Cardiac muscle cell (in vitro differentiated cells and primary cell): Measurements from ENCODE around the gene TPD52L1. TPM values are rescaled to one million over a fixed set of nuclear protein-coding genes. Genes with fewer than 3 reads are reported as not detected.

Experiments
- DNase-seq, 2 donors: peaks; one replicate each; pipeline versions ENCODE4 v3.0.0 to v3.0.0-alpha.2; 2010 to 2017; ENCODE audit warnings: low read depth in 1 of 2, low spot score in 1 of 2
- H3K27ac ChIP-seq: fragments of 200-600 bp; sonication (generic); 2 replicates; pipeline ENCODE4 v1.5.1; 2016
- H3K27me3 ChIP-seq: fragments of 200-600 bp; sonication (generic); 2 replicates; pipeline ENCODE4 v1.6.0; 2016; ENCODE audit warnings: control low read depth
- H3K36me3 ChIP-seq: fragments of 200-600 bp; sonication (generic); 2 replicates; pipeline ENCODE4 v1.5.1; 2016; ENCODE audit warnings: control low read depth
- H3K4me1 ChIP-seq: fragments of 200-600 bp; sonication (generic); 2 replicates; pipeline ENCODE4 v1.8.1; 2017; ENCODE audit warnings: low read depth, mild to moderate bottlenecking, mixed run types
- H3K4me3 ChIP-seq: fragments of 200-600 bp; sonication (generic); 2 replicates; pipeline ENCODE4 v1.5.1; 2016; ENCODE audit warnings: mild to moderate bottlenecking
- H3K9me3 ChIP-seq: fragments of 200-600 bp; sonication (generic); 2 replicates; pipeline ENCODE4 v1.5.1; 2017; ENCODE audit warnings: low read depth, mild to moderate bottlenecking, control low read depth
- CTCF ChIP-seq: IDR thresholded peaks from 2 replicates; pipeline ENCODE4 v1.5.1; 2012; ENCODE audit warnings: low read depth, mild to moderate bottlenecking, low read length
- polyA plus RNA-seq: library from polyadenylated mRNA; unstranded; fragments of >200 nt; fragmentation: Nextera tagmentation; extraction: Ambion mirVana; gene quantifications from 2 replicates; pipeline ENCODE4 v1.2.1, GENCODE V29; 2016
- total RNA-seq: library from RNA; depleted of rRNA; stranded (reverse); fragments of >200 nt; gene quantifications from 2 replicates; pipeline ENCODE4 v1.2.3, GENCODE V29; 2016

Gene TPD52L1
- total and polyA plus RNA-seq, 2 experiments from 2014 or later = 49.2 to 72.8 TPM

- no peaks in the 10 kb centered on the region for H3K36me3 ChIP-seq
- no peaks in the 10 kb centered on the region for H3K9me3 ChIP-seq
- DNase-seq = no peak
- no peaks in the 10 kb centered on the region for H3K4me1 ChIP-seq
- H3K27me3 ChIP-seq = no peaks in the 10 kb centered on the region
- no peak overlapping the region for H3K4me3 ChIP-seq
- TF ChIP-seq CTCF = no peak
- H3K27ac ChIP-seq = no peak overlapping the region
Measured at GRCh38 chr6:125212377-125212776, 58.8 kb downstream of the TPD52L1 start.

GRCh38 chr6:125213939-125214338, 60.4 kb downstream of the TPD52L1 start:
- no peak for DNase-seq
- Histone ChIP-seq H3K9me3 (no peaks in the 10 kb centered on the region), H3K4me1 (no peaks in the 10 kb centered on the region), H3K36me3 (no peaks in the 10 kb centered on the region), H3K27me3 (no peaks in the 10 kb centered on the region), H3K27ac (no peak overlapping the region), H3K4me3 (no peak overlapping the region)
- no peak for TF ChIP-seq CTCF

- no peak overlapping the region for H3K4me3 ChIP-seq
- TF ChIP-seq CTCF = no peak
- H3K4me1 ChIP-seq = no peaks in the 10 kb centered on the region
- no peaks in the 10 kb centered on the region for H3K9me3 ChIP-seq
- no peaks in the 10 kb centered on the region for H3K27me3 ChIP-seq
- no peaks in the 10 kb centered on the region for H3K36me3 ChIP-seq
- no peak for DNase-seq
- no peak overlapping the region for H3K27ac ChIP-seq
Measured at GRCh38 chr6:125215252-125215819, 61.8 kb downstream of the TPD52L1 start.

GRCh38 chr6:125216015-125216414, 62.4 kb downstream of the TPD52L1 start:
- H3K27ac ChIP-seq = no peak overlapping the region
- no peak overlapping the region for H3K4me3 ChIP-seq
- no peaks in the 10 kb centered on the region for H3K9me3 ChIP-seq
- H3K27me3 ChIP-seq = no peaks in the 10 kb centered on the region
- no peak for DNase-seq
- TF ChIP-seq CTCF = no peak
- H3K4me1 ChIP-seq = no peaks in the 10 kb centered on the region
- H3K36me3 ChIP-seq = no peaks in the 10 kb centered on the region

GRCh38 chr6:125217369-125217768, 63.8 kb downstream of the TPD52L1 start:
- no peaks in the 10 kb centered on the region for H3K9me3 ChIP-seq
- H3K36me3 ChIP-seq = no peaks in the 10 kb centered on the region
- no peak for DNase-seq
- H3K4me1 ChIP-seq = no peaks in the 10 kb centered on the region
- H3K27me3 ChIP-seq = no peaks in the 10 kb centered on the region
- no peak overlapping the region for H3K27ac ChIP-seq
- H3K4me3 ChIP-seq = no peak overlapping the region
- TF ChIP-seq CTCF = no peak
